HepG2 (cell line): ENCODE results near the gene PUDP. TPM values are rescaled to one million over a fixed set of nuclear protein-coding genes. Genes with fewer than 3 reads are reported as not detected.

Experiments
- ATAC-seq: fragments of 200-7000 bp; cut with Tn5 transposase; 3 replicates; pipeline ENCODE4 v1.9.1; 2020; ENCODE audit warnings: mild to moderate bottlenecking, moderate library complexity
- BruUV-seq: library from RNA; stranded (reverse); fragments of 400-500 nt; replicated peaks from 2 replicates; lab custom pipeline; 2021; lab: Mats Ljungman, UMichigan
- CTCF ChIA-PET: fragments of 300-600 bp; formaldehyde crosslinking; extraction: SDS; loops from one replicate; lab custom pipeline; 2021; ENCODE audit warnings: low total read pairs, inconsistent platforms, low intra/inter-chr PET ratio; lab: Yijun Ruan, JAX
- POLR2A ChIA-PET: fragments of 350-600 bp; sonication (Branson Sonifier 250); formaldehyde crosslinking; loops from one replicate; lab custom pipeline; 2020; ENCODE audit warnings: antibody characterized with exemption, inconsistent platforms; lab: Yijun Ruan, JAX
- DNase-seq: peaks from one replicate; pipeline ENCODE4 v3.0.0-alpha.2; 2015; ENCODE audit warnings: low spot score
- FAIRE-seq: peaks from 3 replicates; lab custom pipeline; 2011; peaks lifted over from hg19 to GRCh38; lab: Jason Lieb, UNC
- H2AFZ ChIP-seq: one replicate; pipeline ENCODE4 v1.6.1; 2011; ENCODE audit warnings: low read length, inconsistent platforms
- H3K27ac ChIP-seq: fragments of 300-600 bp; 3 replicates; pipeline ENCODE4 v1.8.0; 2011; ENCODE audit warnings: mixed run types, mild to moderate bottlenecking, mixed read lengths, low read length, inconsistent platforms; ENCODE audit not compliant: insufficient read depth; ENCODE audit errors: extremely low read length
- H3K27me3 ChIP-seq, 2 experiments: fragments of 200-600 bp in 1 of 2; 2 replicates in 1 of 2; 3 replicates in 1 of 2; pipeline versions ENCODE4 v1.6.0 to v1.8.0; 2011; ENCODE audit warnings: low read length in 2 of 2, mild to moderate bottlenecking in 2 of 2, moderate library complexity in 2 of 2, inconsistent platforms in 1 of 2; ENCODE audit not compliant: insufficient read depth in 2 of 2, control insufficient read depth in 1 of 2
- H3K36me3 ChIP-seq, 2 experiments: fragments of 200-600 bp in 1 of 2; replicated peaks in 1 of 2; 2 replicates in 1 of 2; 3 replicates in 1 of 2; pipeline versions ENCODE4 v1.5.1 to v1.8.0; 2011; ENCODE audit warnings: low read length in 2 of 2, inconsistent platforms in 1 of 2; ENCODE audit not compliant: insufficient read depth in 2 of 2, control insufficient read depth in 1 of 2
- H3K4me1 ChIP-seq: 2 replicates; pipeline ENCODE4 v1.5.1; 2012; ENCODE audit warnings: low read length, inconsistent platforms; ENCODE audit not compliant: insufficient read depth
- H3K4me2 ChIP-seq: 2 replicates; pipeline ENCODE4 v1.6.0; 2011; ENCODE audit warnings: low read depth, low read length, inconsistent platforms
- H3K4me3 ChIP-seq, 3 experiments: fragments of 200-600 bp in 1 of 3; sonication (generic), shearing (Covaris generic) in 1 of 3; replicated peaks in 1 of 3; 2 replicates each; pipeline ENCODE4 v1.5.1; 2011 to 2016; ENCODE audit warnings: low read length in 3 of 3, inconsistent platforms in 2 of 3, low read depth in 2 of 3, mild to moderate bottlenecking in 2 of 3, control low read depth in 1 of 3, mixed read lengths in 1 of 3; ENCODE audit not compliant: insufficient read depth in 1 of 3
- H3K79me2 ChIP-seq: one replicate; pipeline ENCODE4 v1.6.1; 2011; ENCODE audit warnings: low read length, inconsistent platforms; ENCODE audit not compliant: insufficient read depth
- H3K9ac ChIP-seq: 2 replicates; pipeline ENCODE4 v1.6.0; 2011; ENCODE audit warnings: mild to moderate bottlenecking, low read depth, low read length, inconsistent platforms; ENCODE audit not compliant: insufficient read depth
- H3K9me3 ChIP-seq: 2 replicates; pipeline ENCODE4 v1.5.1; 2012; ENCODE audit warnings: mild to moderate bottlenecking, low read length
- H4K20me1 ChIP-seq: 2 replicates; pipeline ENCODE4 v1.6.0; 2011; ENCODE audit warnings: inconsistent platforms, mild to moderate bottlenecking, low read length, moderate library complexity; ENCODE audit not compliant: insufficient read depth
- BCLAF1 ChIP-seq: fragments of 450-650 bp; IDR thresholded peaks from 2 replicates; pipeline ENCODE4 v1.6.1; 2017; ENCODE audit warnings: mild to moderate bottlenecking
- CHCHD3 ChIP-seq: sonication (generic); formaldehyde crosslinking; IDR thresholded peaks from 2 replicates; pipeline ENCODE4 v1.8.0; 2022; ENCODE audit warnings: mild to moderate bottlenecking, missing genetic modification reagents, moderate library complexity
- IRF2 ChIP-seq: IDR thresholded peaks from 2 replicates; pipeline ENCODE4 v1.6.1; 2018; ENCODE audit warnings: missing genetic modification reagents, missing compliant biosample characterization
- MAZ ChIP-seq, 2 experiments: sonication (generic) in 1 of 2; formaldehyde crosslinking in 1 of 2; IDR thresholded peaks; 2 replicates each; pipeline versions ENCODE4 v1.5.0 to v1.6.1; 2012 to 2020; ENCODE audit warnings: low read depth in 2 of 2, mild to moderate bottlenecking in 2 of 2, borderline replicate concordance in 1 of 2, improper control_type of control experiment in 1 of 2, low read length in 1 of 2, missing genetic modification reagents in 1 of 2, moderate library complexity in 1 of 2
- MIER2 ChIP-seq: IDR thresholded peaks from 2 replicates; pipeline ENCODE4 v1.6.1; 2016; ENCODE audit warnings: missing biosample characterization, missing genetic modification reagents
- NR0B2 ChIP-seq: sonication (generic); formaldehyde crosslinking; IDR thresholded peaks from 2 replicates; pipeline ENCODE4 v1.4.0; 2020; ENCODE audit warnings: mild to moderate bottlenecking, missing genetic modification reagents
- PAXIP1 ChIP-seq: sonication (generic); formaldehyde crosslinking; conservative IDR thresholded peaks from 2 replicates; pipeline ENCODE4 v1.4.0; 2020; ENCODE audit warnings: mild to moderate bottlenecking, missing genetic modification reagents, moderate library complexity
- PRDM4 ChIP-seq: sonication (generic); formaldehyde crosslinking; IDR thresholded peaks from 2 replicates; pipeline ENCODE4 v1.9.0; 2021; ENCODE audit warnings: missing genetic modification reagents, borderline replicate concordance
- ZNF3 ChIP-seq: IDR thresholded peaks from 2 replicates; pipeline ENCODE4 v1.7.0; 2017; ENCODE audit warnings: inconsistent platforms
- ZNF33B ChIP-seq: sonication (generic); formaldehyde crosslinking; IDR thresholded peaks from 2 replicates; pipeline ENCODE4 v1.5.1; 2020; ENCODE audit warnings: mild to moderate bottlenecking, missing genetic modification reagents
- ZNF576 ChIP-seq: sonication (generic); formaldehyde crosslinking; IDR thresholded peaks from 2 replicates; pipeline ENCODE4 v1.4.0; 2020; ENCODE audit warnings: mild to moderate bottlenecking, missing genetic modification reagents
- ZNF782 ChIP-seq: sonication (generic); formaldehyde crosslinking; IDR thresholded peaks from 2 replicates; pipeline ENCODE4 v1.4.0; 2020; ENCODE audit warnings: missing genetic modification reagents, mild to moderate bottlenecking, borderline replicate concordance
- ZSCAN25 ChIP-seq: sonication (generic); formaldehyde crosslinking; IDR thresholded peaks from 2 replicates; pipeline ENCODE4 v1.8.0; 2022; ENCODE audit warnings: mild to moderate bottlenecking, missing genetic modification reagents
- WGBS: methylation state at CpG from one replicate; pipeline ENCODE4 v1.1.6; 2017; ENCODE audit warnings: low lambda C conversion rate; 5-methylcytosine and 5-hydroxymethylcytosine counted together
- in situ Hi-C: cut with HindIII; loops from 2 replicates; pipeline ENCODE4 v1.10.0; 2017; ENCODE audit warnings: low pct_unique_long_range_greater_than_20kb; ENCODE audit not compliant: extremely low pct_ligation_motif_present
- intact Hi-C: fragments of 100-400 bp; cut with micrococcal nuclease; formaldehyde crosslinking; loops from one replicate; pipeline ENCODE4 v1.10.0; 2022; ENCODE audit not compliant: unreplicated experiment
- polyA plus RNA-seq, 8 experiments: library from polyadenylated mRNA; depleted of rRNA in 3 of 8; stranded (reverse) in 7 of 8; unstranded in 1 of 8; fragments of >200 nt; fragmentation: Illumina TruSeq in 4 of 8; extraction: Trizol in 4 of 8; gene quantifications; 2 replicates each; pipeline versions ENCODE4 v1.2.1 to v1.2.3, GENCODE V29; 2011 to 2016; ENCODE audit warnings: low read depth in 4 of 8, missing spikeins in 1 of 8, mixed read lengths in 1 of 8; ENCODE audit not compliant: insufficient read depth in 1 of 8
- total RNA-seq, 5 experiments: library from RNA; depleted of rRNA; stranded (reverse); fragments of >200 nt; fragmentation: Illumina TruSeq; extraction: Trizol; gene quantifications; 2 replicates each; pipeline ENCODE4 v1.2.3, GENCODE V29; 2016; ENCODE audit warnings: low read depth in 1 of 5

The PUDP gene
- total and polyA plus RNA-seq, 2 of the 13 experiments (the other 11 are each of a cell fraction or from before 2014, with no cell fraction given) = 7.5 to 23.5 TPM

- POLR2A ChIA-PET = no interaction called here
- WGBS = 96% methylated on average over 21 of the region's 21 CpGs
- H3K9ac ChIP-seq = no peak overlapping the region
- no peaks in the 10 kb centered on the region for H3K79me2 ChIP-seq
- no peak overlapping the region for H3K4me2 ChIP-seq
- intact Hi-C loops (no loop called here), in situ Hi-C loops (no loop called here)
- ATAC-seq = no peak
- no peak overlapping the region for H3K4me3 ChIP-seq
- no peak overlapping the region for H2AFZ ChIP-seq
- 0 out of 5 replicates have a peak, but pooled peaks cover 0 to 3% of the 10 kb centered on the region in 2 experiments for H3K36me3 ChIP-seq
- CTCF ChIA-PET = no interaction called here
- H3K27ac ChIP-seq = no peak overlapping the region
- no TSS peak for BruUV-seq
- no peaks in the 10 kb centered on the region for H3K4me1 ChIP-seq
- no peak for DNase-seq
- no peaks in the 10 kb centered on the region for H3K9me3 ChIP-seq
- no peaks in the 10 kb centered on the region for H3K27me3 ChIP-seq
- no peaks in the 10 kb centered on the region for H4K20me1 ChIP-seq
- no peak for FAIRE-seq
- no peak for TF ChIP-seq MAZ (IDR thresholded peaks at IDR 0.05; ENCODE audit: borderline replicate concordance, low read depth, low read length)
- no peak for TF ChIP-seq MAZ (CRISPR knock-in tag; IDR thresholded peaks at IDR 0.05; ENCODE audit: low read depth)
- no peak for TF ChIP-seq ZNF576 (CRISPR knock-in tag)
- no peak for TF ChIP-seq NR0B2 (CRISPR knock-in tag)
- no peak for TF ChIP-seq IRF2 (CRISPR knock-in tag)
- TF ChIP-seq PRDM4 (CRISPR knock-in tag) = no peak
- TF ChIP-seq CHCHD3 (CRISPR knock-in tag) = no peak
- no peak for TF ChIP-seq ZNF33B (CRISPR knock-in tag)
- TF ChIP-seq BCLAF1 = no peak
- TF ChIP-seq ZNF3 (CRISPR knock-in tag) = no peak
- TF ChIP-seq MIER2 (CRISPR knock-in tag) = no peak
- TF ChIP-seq PAXIP1 (CRISPR knock-in tag) = no peak
- no peak for TF ChIP-seq ZNF782 (CRISPR knock-in tag)
- no peak for TF ChIP-seq ZSCAN25 (CRISPR knock-in tag)
Measured at GRCh38 chrX:7083468-7084396, 64.2 kb downstream of the PUDP start.
